Aorta (tissue), 5 donors: ENCODE measurements around the gene TMEM151B. TPM values are rescaled to one million over a fixed set of nuclear protein-coding genes. Genes with fewer than 3 reads are reported as not detected.
A peak's percentile ranks its signal among the peaks of the same experiment; 100 is the strongest.

ENCODE experiments used
- ATAC-seq: fragments of 200-7000 bp; cut with Tn5 transposase; one replicate; pipeline ENCODE4 v1.9.1; 2022; ENCODE audit warnings: moderate library complexity; ENCODE audit not compliant: low FRiP score
- DNase-seq, 2 donors: peaks; one replicate each; pipeline ENCODE4 v3.0.0-alpha.2; 2020
- H3K27ac ChIP-seq, 2 donors: one replicate each; pipeline ENCODE4 v1.5.1; 2013; ENCODE audit warnings: low read length in 2 of 2, mild to moderate bottlenecking in 2 of 2, moderate library complexity in 2 of 2, control low read depth in 1 of 2, inconsistent platforms in 1 of 2, low read depth in 1 of 2
- H3K27me3 ChIP-seq, 2 donors: one replicate each; pipeline ENCODE4 v1.6.1; 2013; ENCODE audit warnings: control low read depth in 1 of 2, low read length in 1 of 2, mild to moderate bottlenecking in 1 of 2, moderate library complexity in 1 of 2; ENCODE audit not compliant: insufficient read depth in 2 of 2, control insufficient read depth in 1 of 2
- H3K36me3 ChIP-seq, 2 donors: one replicate each; pipeline ENCODE4 v1.6.1; 2013; ENCODE audit warnings: control low read depth in 1 of 2, low read length in 1 of 2, mild to moderate bottlenecking in 1 of 2; ENCODE audit not compliant: insufficient read depth in 2 of 2, control insufficient read depth in 1 of 2
- H3K4me1 ChIP-seq, 2 donors: one replicate each; pipeline ENCODE4 v1.6.1; 2013; ENCODE audit warnings: low read length in 2 of 2, control low read depth in 1 of 2, mild to moderate bottlenecking in 1 of 2, moderate library complexity in 1 of 2; ENCODE audit not compliant: insufficient read depth in 2 of 2, control insufficient read depth in 1 of 2
- H3K4me3 ChIP-seq, 2 donors: one replicate each; pipeline ENCODE4 v1.5.1; 2013; ENCODE audit warnings: low read length in 2 of 2, control low read depth in 1 of 2, mild to moderate bottlenecking in 1 of 2
- H3K9me3 ChIP-seq: one replicate; pipeline ENCODE4 v1.6.1; 2013; ENCODE audit warnings: mild to moderate bottlenecking, low read length; ENCODE audit not compliant: control insufficient read depth
- whole genome bisulfite sequencing, 2 donors: extraction: QIAGEN DNeasy Blood & Tissue Kit; methylation state at CpG; one replicate each; pipeline ENCODE4 v1.1.7; 2013; 5-methylcytosine and 5-hydroxymethylcytosine counted together
- intact Hi-C, 2 donors: fragments of 100-400 bp; cut with DNase I; formaldehyde crosslinking; loops; one replicate each; pipeline versions ENCODE4 v1.14.2 to v1.15.0; 2022
- polyA plus RNA-seq, 2 donors: library from polyadenylated mRNA; stranded (reverse); fragments of 200-250 nt; gene quantifications; one replicate each; pipeline ENCODE4 v1.2.3, GENCODE V29; 2013
- total RNA-seq, 2 donors: library from RNA; stranded (reverse); fragmentation: NEBNext Ultra II Directional; extraction: Animal tissue kit (Norgen Biotek cat#: 25700); gene quantifications; one replicate each; pipeline ENCODE4 v1.2.1, GENCODE V29; 2021
- donor health status: healthy with polysubstance abuse.
- donor health status: Bipolar disorder and iron deficiency.
- donor health status: DM: no; HTN: no; CAD: no.
- donor health status: DM: no; HTN: no; CAD: no.
- donor health status: DM: yes; HTN: yes; CAD: no.

Gene TMEM151B
- total and polyA plus RNA-seq, 4 donors: not detected

GRCh38 chr6:44254191-44255104 is 15.8 kb upstream of the TMEM151B start:
- no peaks in the 10 kb centered on the region for H3K9me3 ChIP-seq
- DNase-seq: peak in 1 of 2 donors; percentile 57
- H3K4me1 ChIP-seq: peaks cover 0 to 2% of the 10 kb centered on the region in 2 donors
- no peaks in the 10 kb centered on the region for H3K27me3 ChIP-seq
- WGBS, 2 donors: 62 to 70% methylated on average over 12 of the region's 12 CpGs
- intact Hi-C loops: loop anchor here in 1 of 2 donors (5.0 kb wide), 2 partner anchors 82 to 157 kb away; no protein-coding TSS in a partner anchor
- H3K4me3 ChIP-seq: no peak overlapping the region
- no peak overlapping the region for H3K27ac ChIP-seq
- no peak for ATAC-seq
- H3K36me3 ChIP-seq: peaks cover 7 to 9% of the 10 kb centered on the region in 2 donors

DNA sequence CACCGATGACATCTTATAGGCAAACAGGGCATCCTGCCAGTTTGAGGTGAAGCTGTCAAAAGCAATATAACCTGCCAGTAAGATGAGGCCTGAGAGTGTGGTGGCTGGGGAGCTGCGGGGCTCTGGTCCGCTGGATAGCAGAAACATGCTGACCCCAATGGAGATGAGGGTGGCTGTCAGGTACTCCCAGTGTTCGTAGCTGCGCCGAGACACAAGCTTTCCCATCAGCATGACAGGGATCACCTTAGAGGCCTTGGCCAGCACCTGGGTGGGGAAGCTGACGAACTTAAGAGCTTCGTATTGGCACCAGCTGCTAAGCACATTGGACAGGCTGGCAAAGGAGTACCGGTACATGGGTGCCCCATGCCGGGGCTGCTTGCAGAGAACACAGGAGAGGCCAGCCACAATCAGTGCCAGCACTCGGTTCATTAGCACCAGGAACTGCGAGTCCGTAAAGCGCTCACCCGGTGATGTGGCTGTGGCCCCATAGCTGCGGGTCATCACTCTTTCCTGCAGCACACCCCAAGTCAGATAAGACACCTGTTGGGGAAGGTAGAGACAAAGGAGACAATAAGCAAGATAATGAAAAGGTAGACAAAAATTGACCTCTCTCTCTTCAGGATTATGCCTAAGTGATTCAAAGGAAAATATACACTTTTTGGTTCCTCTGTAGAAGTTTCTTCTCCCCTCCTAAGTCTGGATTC is 15.0 kb upstream of the TMEM151B start:
- intact Hi-C loops: loop anchor here in 1 of 2 donors (5.0 kb wide), 2 partner anchors 83 to 158 kb away; no protein-coding TSS in a partner anchor
- peaks cover 6 to 7% of the 10 kb centered on the region in 2 donors for H3K36me3 ChIP-seq
- H3K4me3 ChIP-seq: no peak overlapping the region
- 60% methylated on average over 16 of the region's 16 CpGs for WGBS, 2 donors
- ATAC-seq: no peak
- H3K4me1 ChIP-seq: peaks cover 0 to 2% of the 10 kb centered on the region in 2 donors
- no peak overlapping the region for H3K27ac ChIP-seq
- DNase-seq: peak in 1 of 2 donors; percentile 66
- no peaks in the 10 kb centered on the region for H3K27me3 ChIP-seq
- no peaks in the 10 kb centered on the region for H3K9me3 ChIP-seq

- Histone ChIP-seq H3K27me3 (no peaks in the 10 kb centered on the region), H3K36me3 (peaks cover 3 to 7% of the 10 kb centered on the region in 2 donors), H3K27ac (no peak overlapping the region), H3K9me3 (no peaks in the 10 kb centered on the region), H3K4me3 (peak overlapping the region in 1 of 2 donors; percentile 87), H3K4me1 (peaks cover 0 to 2% of the 10 kb centered on the region in 2 donors)
- 28 to 29% methylated on average over 15 of the region's 15 CpGs for WGBS, 2 donors
- DNase-seq (peak in 1 of 2 donors; percentile 66), ATAC-seq (no peak)
- intact Hi-C loops: loop anchor here in 1 of 2 donors (5.0 kb wide), 2 partner anchors 84 to 159 kb away; no protein-coding TSS in a partner anchor
Observed at GRCh38 chr6:44255871-44256774, 14.1 kb upstream of the TMEM151B start.

GRCh38 chr6:44256775-44257024 is 13.6 kb upstream of the TMEM151B start:
- DNase-seq: no peak
- no peak overlapping the region for H3K27ac ChIP-seq
- H3K4me1 ChIP-seq: peaks cover 0 to 2% of the 10 kb centered on the region in 2 donors
- peak; percentile 63 for ATAC-seq
- 1 to 4% methylated on average over 11 to 12 of the region's 12 CpGs for WGBS, 2 donors
- H3K27me3 ChIP-seq: no peaks in the 10 kb centered on the region
- no peaks in the 10 kb centered on the region for H3K9me3 ChIP-seq
- peaks cover 3 to 5% of the 10 kb centered on the region in 2 donors for H3K36me3 ChIP-seq
- intact Hi-C loops: loop anchor here in 1 of 2 donors (5.0 kb wide), 2 partner anchors 84 to 159 kb away; no protein-coding TSS in a partner anchor
- peak overlapping the region; percentile 81 to 87 for H3K4me3 ChIP-seq

DNA sequence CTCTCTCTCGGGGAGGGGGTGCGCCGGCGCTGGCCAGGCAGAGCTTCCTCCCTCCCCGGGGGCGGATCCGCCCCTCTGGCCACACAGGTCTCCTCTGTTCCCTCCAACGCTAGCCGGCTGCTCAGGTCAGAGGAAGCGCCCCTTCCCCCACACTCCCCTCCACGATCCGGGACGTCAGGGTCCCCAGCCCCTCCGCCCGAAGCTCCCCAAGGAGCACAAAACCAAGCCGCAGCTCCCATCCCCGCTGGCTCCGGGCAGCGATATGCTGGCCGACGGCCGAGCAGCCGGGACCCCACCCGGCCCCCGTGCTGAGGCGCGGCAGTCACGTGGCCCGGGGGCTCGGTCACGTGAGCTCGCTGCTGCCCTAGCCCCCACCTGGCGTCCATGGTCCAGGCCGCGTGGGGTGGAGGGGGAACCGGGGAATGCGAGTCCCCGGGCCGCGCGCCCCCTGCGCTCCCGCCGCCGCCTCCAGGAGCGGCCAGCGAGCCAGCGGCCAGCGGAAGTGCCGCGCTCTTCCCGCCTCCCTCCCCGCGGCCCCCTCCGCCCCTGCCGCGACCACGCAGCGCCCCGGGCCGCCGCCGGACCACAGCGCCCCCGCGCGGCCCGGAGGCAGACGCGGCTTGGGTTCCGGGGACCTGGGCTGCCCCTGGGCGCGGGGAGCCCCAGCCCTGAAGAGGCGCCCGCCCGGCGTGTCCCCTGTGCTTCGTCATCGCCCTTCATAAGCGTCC is 13.1 kb upstream of the TMEM151B start, which contains the start of gene SLC35B2:
TSS of gene SLC35B2 (minus strand) at position 504 of the 728 bp plus-strand sequence. CDS start at position 386, 118 bp downstream.
- H3K4me1 ChIP-seq: peaks cover 0 to 2% of the 10 kb centered on the region in 2 donors
- peak; percentile 76 to 88 for DNase-seq
- ATAC-seq: peak; percentile 89
- no peaks in the 10 kb centered on the region for H3K9me3 ChIP-seq
- peak within 1 kb of the TSS in 1 of 2 donors; percentile 48 for H3K27ac ChIP-seq
- WGBS, 2 donors: 1% methylated on average over 50 to 80 of the region's 80 CpGs
- intact Hi-C loops: loop anchor here in 1 of 2 donors (5.0 kb wide), 2 partner anchors 85 to 160 kb away; no protein-coding TSS in a partner anchor
- peaks cover 1 to 5% of the 10 kb centered on the region in 2 donors for H3K36me3 ChIP-seq
- H3K27me3 ChIP-seq: no peaks in the 10 kb centered on the region
- peak within 1 kb of the TSS; percentile 81 to 87 for H3K4me3 ChIP-seq

DNA sequence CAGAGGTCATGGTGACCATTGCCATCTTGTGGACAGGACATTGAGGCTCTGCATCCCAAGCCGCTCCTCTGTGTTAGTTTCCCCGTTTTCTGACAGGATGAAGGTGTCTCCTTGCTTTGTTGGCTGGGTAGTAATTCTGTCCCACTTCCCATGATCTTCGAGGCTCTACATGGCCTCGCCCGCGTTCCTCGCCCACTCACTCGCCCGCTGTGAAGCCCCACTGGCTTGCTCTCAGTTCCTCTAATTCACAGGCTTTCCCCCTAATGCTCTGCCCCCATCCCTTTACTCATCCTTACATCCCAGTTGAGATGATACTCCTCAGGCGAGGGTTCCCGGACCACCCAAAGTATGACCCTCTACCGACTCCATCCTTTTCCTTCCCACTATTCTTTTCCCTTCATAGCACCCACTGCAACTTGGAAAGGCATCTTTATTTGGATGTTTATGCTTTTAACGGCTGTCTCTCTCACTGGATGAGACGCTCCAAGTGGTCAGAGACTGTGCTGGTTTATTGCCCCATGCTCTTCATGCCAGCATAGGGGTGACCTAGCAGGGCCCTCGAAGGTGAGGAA is 12.4 kb upstream of the TMEM151B start:
- Histone ChIP-seq H3K9me3 (no peaks in the 10 kb centered on the region), H3K36me3 (peaks cover 1 to 5% of the 10 kb centered on the region in 2 donors), H3K27me3 (no peaks in the 10 kb centered on the region), H3K4me3 (peak overlapping the region in 1 of 2 donors; percentile 87), H3K4me1 (peaks cover 0 to 2% of the 10 kb centered on the region in 2 donors), H3K27ac (peak overlapping the region in 1 of 2 donors; percentile 19)
- DNase-seq (no peak), ATAC-seq (no peak)
- intact Hi-C loops: loop anchor here in 1 of 2 donors (5.0 kb wide), 2 partner anchors 86 to 161 kb away; no protein-coding TSS in a partner anchor
- WGBS, 2 donors: 24 to 25% methylated on average over 15 of the region's 15 CpGs

DNA sequence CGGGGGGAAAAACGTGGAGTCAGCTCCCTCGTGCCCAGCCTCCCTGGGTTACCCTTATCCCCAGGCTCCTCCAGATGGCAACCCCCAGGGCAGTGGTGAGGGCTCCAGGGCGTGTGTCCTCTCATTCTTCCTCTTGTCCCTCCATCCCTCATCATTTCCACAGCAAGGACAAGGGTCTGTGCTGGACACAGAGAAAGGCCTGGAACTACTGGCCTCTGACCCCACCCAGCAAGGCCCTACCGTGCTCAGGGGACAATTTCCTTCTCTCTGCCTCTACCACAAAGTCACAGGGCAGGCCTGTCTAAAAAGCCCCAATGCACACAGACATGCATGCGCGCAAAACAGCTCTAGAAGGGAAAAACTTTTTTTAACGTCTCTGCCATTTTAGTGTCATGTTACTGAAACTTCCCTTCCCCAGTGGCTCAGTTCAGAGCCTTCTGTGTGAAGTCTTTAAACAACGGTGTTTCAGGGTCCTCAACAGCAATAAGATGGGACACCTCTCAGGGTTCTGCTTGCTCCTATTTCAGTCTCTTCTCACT is 11.9 kb upstream of the TMEM151B start:
- H3K4me1 ChIP-seq: peaks cover 0 to 2% of the 10 kb centered on the region in 2 donors
- no peak overlapping the region for H3K27ac ChIP-seq
- no peak for ATAC-seq

More for the DNA sequence above, 11.9 kb upstream of the TMEM151B start:
- 85 to 89% methylated on average over 9 of the region's 9 CpGs for WGBS, 2 donors
- H3K36me3 ChIP-seq: peaks cover 1 to 2% of the 10 kb centered on the region in 2 donors
- no peaks in the 10 kb centered on the region for H3K27me3 ChIP-seq
- peak in 1 of 2 donors; percentile 68 for DNase-seq
- intact Hi-C loops: loop anchor here in 1 of 2 donors (5.0 kb wide), 2 partner anchors 86 to 161 kb away; no protein-coding TSS in a partner anchor
- H3K4me3 ChIP-seq: no peak overlapping the region
- no peaks in the 10 kb centered on the region for H3K9me3 ChIP-seq
